Measurements from ENCODE around the gene TNFSF9. TPM values are rescaled to one million over a fixed set of nuclear protein-coding genes. Genes with fewer than 3 reads are reported as not detected.
"Not testable (repeated sequence)": the region's sequence is repeated elsewhere in the genome, so short reads cannot be mapped to it uniquely, and the experiment has no call there.

The TNFSF9 gene
- total RNA-seq, 4 donors from 2014 or later: 1.0 to 2.9 (median 1.7) TPM

- H3K4me1 ChIP-seq: peaks cover 24% of the 10 kb centered on the region
- no peaks in the 10 kb centered on the region for H3K9me3 ChIP-seq
- 5% methylated on average over 13 of the region's 71 CpGs for WGBS
- H3K27me3 ChIP-seq: peaks cover 45% of the 10 kb centered on the region
- peak within 1 kb of the TSS; percentile 48 for H3K4me3 ChIP-seq
- H3K27ac ChIP-seq: no peak within 1 kb of the TSS
- no peak for DNase-seq (ENCODE audit: low spot score in 2 of 2)
- H3K36me3 ChIP-seq: no peaks in the 10 kb centered on the region
- TF ChIP-seq CTCF (IDR thresholded peaks at IDR 0.05): no peak
- TF ChIP-seq POLR2AphosphoS5 (IDR thresholded peaks at IDR 0.05): no peak
- no peak for TF ChIP-seq POLR2A (IDR thresholded peaks at IDR 0.05)
- TF ChIP-seq EP300 (IDR thresholded peaks at IDR 0.05): no peak
These were observed 28.8 kb upstream of the TNFSF9 start, which contains the start of gene TUBB4A for GRCh38 chr19:6501740-6502648. Gene TUBB4A (minus strand): TSS chr19:6502309. CDS start chr19:6502212, 97 bp downstream.

- TF ChIP-seq EP300 (IDR thresholded peaks at IDR 0.05) (no peak), POLR2A (IDR thresholded peaks at IDR 0.05) (no peak), CTCF (IDR thresholded peaks at IDR 0.05) (no peak), POLR2AphosphoS5 (IDR thresholded peaks at IDR 0.05) (no peak)
- Histone ChIP-seq H3K27ac (no peak overlapping the region), H3K4me1 (peaks cover 24% of the 10 kb centered on the region), H3K36me3 (no peaks in the 10 kb centered on the region), H3K9me3 (no peaks in the 10 kb centered on the region), H3K27me3 (peaks cover 45% of the 10 kb centered on the region), H3K4me3 (no peak overlapping the region)
- no peak for DNase-seq (ENCODE audit: low spot score in 2 of 2)
- WGBS: 83% methylated on average over 9 of the region's 9 CpGs
These were observed 27.2 kb upstream of the TNFSF9 start for GRCh38 chr19:6503407-6504201.

DNA sequence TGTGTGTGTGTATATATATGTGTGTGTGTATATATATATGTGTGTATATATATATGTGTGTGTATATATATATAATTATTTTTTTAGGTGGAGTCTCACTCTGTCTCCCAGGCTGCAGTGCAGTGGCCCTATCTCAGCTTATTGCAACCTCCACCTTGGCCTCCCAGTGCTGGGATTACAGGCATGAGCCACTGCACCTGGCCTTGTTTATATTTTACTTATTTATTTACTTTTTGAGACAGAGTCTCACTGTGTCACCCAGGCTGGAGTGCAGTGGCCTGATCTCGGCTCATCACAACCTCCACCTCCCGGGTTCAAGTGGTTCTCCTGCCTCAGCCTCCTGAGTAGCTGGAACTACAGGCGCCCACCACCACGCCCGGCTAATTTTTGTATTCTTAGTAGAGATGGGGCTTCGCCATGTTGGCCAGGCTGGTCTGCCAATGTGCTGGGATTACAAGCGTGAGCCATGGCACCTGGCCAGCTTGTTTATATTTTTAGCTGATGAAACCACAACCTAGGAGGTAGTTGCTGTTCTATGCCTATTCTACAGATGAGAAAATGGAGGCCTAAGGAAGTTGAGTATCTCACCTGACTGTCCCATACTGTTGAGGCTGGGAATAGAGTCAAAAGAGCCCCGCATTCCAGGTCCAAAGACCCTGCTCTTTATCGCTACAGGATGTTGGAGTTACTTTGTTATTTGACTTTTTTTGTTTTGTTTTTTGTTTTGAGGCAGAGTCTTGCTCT lies 22.6 kb upstream of the TNFSF9 start:
- H3K27me3 ChIP-seq: peaks cover 12% of the 10 kb centered on the region
- 89% methylated on average over 9 of the region's 9 CpGs for WGBS
- H3K36me3 ChIP-seq; H3K4me3 ChIP-seq; H3K9me3 ChIP-seq; H3K27ac ChIP-seq; DNase-seq (ENCODE audit: low spot score in 2 of 2); H3K4me1 ChIP-seq: not testable (repeated sequence)

DNA sequence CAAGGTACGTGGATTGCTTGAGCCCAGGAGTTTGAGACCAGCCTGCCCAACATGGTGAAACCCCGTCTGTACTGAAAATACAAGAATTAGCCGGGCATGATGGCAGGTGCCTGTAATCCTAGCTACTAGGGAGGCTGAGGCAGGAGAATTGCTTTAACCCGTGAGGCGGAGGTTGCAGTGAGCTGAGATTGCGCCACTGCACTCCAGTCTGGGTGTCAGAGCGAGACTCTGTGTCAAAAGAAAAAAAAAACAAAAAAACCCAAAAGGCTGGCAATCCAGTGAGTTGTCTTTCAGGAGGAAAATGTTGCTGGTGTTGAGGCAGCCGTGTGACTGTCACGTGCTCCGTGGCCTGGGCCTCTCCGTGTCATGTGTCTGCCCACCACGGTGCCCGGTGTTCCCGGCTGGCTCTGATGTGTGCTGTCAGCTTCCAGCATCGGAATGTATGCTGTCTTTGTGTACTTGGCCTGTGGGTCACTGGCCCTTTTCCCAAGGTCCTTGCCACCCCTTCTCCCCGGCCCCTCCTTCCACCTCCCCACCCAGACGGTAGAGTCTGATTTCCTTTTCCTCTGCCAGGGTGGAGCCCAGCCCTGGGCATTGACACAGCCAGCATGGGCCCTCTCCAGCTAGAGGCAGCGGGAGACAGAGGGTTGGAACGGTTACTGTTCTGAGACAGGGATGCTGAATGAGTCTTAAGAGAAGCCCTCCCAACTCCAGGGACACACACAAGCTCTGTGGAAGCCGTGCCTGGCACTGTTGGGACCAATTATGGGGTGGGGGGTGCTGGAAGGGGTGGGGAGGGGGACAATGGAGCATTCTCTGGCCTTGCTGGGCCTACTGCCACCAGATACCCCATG lies 21.5 kb upstream of the TNFSF9 start:
- TF ChIP-seq EP300 (IDR thresholded peaks at IDR 0.05): no peak
- peak overlapping the region; percentile 37 for H3K27ac ChIP-seq
- H3K4me1 ChIP-seq: peaks cover 9% of the 10 kb centered on the region
- H3K27me3 ChIP-seq: peaks cover 2% of the 10 kb centered on the region
- 66% methylated on average over 20 of the region's 20 CpGs for WGBS
- no peaks in the 10 kb centered on the region for H3K9me3 ChIP-seq
- DNase-seq (ENCODE audit: low spot score in 2 of 2): no peak
- H3K36me3 ChIP-seq: no peaks in the 10 kb centered on the region
- no peak overlapping the region for H3K4me3 ChIP-seq

- no peak for TF ChIP-seq EP300 (IDR thresholded peaks at IDR 0.05)
- no peak for TF ChIP-seq POLR2AphosphoS5 (IDR thresholded peaks at IDR 0.05)
- TF ChIP-seq CTCF (IDR thresholded peaks at IDR 0.05): no peak
- 91% methylated on average over 7 of the region's 7 CpGs for WGBS
- no peak for DNase-seq (ENCODE audit: low spot score in 2 of 2)
These were observed 20.2 kb upstream of the TNFSF9 start for GRCh38 chr19:6510618-6511017.

More at GRCh38 chr19:6510618-6511017, 20.2 kb upstream of the TNFSF9 start:
- Histone ChIP-seq H3K27ac (no peak overlapping the region), H3K27me3 (no peaks in the 10 kb centered on the region), H3K9me3 (no peaks in the 10 kb centered on the region), H3K36me3 (no peaks in the 10 kb centered on the region), H3K4me3 (no peak overlapping the region), H3K4me1 (peaks cover 9% of the 10 kb centered on the region)
